Measurements from ENCODE around the gene KLHL22. TPM values are rescaled to one million over a fixed set of nuclear protein-coding genes. Genes with fewer than 3 reads are reported as not detected.

The KLHL22 gene
- total RNA-seq, 1 experiment from 2014 or later = 14.8 TPM

DNA sequence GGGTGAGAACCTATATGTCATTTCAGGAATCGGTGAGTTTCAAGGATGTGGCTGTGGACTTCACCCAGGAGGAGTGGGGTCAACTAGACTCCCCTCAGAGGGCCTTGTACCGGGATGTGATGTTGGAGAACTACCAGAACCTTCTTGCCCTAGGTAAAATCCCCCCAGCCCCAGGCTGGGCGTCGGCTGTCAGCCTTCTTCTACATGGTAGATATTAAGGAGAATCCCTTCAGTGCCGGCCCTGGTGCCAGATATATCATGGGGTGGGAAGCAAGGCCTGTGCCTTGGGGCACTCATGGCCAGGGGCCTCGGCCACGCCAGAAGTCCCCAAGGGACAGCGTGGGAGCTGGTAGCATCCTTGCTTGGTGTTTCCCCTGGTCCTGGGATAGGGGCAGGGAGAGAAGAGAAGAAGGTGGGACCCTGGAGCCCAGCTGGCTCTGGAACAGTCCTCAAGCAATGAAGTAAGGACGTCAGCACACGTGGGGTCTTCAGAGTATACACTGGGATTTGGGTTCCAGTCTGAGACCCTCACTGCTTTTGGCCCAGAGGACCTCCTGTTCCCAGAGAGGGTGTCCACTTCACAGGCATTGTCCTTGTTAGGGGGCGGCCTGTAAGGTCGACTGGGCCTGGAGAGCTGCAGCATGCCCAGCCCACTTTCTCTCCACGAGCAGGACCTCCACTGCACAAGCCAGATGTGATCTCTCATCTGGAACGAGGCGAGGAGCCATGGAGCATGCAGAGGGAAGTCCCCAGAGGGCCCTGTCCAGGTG, 94.8 kb downstream of the KLHL22 start:
- POLR2A ChIA-PET (ENCODE audit: unreplicated experiment) = no interaction called here

DNA sequence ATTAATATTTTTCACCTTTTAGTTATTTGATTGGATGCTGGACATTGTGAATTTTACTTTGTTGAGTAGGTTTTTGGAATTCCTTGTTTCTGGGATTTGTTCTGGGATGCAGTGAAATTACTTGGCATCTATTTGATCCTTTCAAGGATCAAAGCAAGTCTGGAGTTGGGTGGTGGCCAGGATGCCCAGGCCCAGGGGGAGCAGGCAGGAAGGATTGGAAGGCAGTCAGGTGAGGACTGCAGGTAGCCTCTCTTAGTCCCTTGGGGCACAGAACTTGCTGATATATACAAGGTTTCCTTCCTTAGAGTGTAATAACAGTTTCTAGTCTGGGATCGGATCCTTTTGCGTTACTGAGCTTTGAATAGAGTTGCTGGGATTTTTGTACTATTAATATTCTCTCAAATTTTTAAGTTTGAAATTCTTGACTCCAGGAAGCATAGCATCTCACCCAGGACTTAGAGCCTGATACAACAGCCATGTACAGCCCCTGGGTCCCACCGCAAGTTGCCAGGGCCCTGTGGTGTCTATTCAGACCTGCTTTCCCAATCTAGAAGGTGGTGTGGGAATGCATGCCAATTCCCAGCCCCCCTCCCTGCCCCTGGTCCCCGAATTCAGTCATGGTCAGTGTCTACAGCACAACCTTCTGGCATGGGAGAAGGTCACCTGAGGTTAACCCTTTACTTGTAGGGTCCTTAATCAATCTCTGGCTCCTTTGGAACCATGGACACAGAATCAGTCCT, 95.6 kb downstream of the KLHL22 start:
- TF ChIP-seq EZH2phosphoT487 (IDR thresholded peaks at IDR 0.05; ENCODE audit: borderline replicate concordance, low read length) = no peak
- TF ChIP-seq, protein P1, sequence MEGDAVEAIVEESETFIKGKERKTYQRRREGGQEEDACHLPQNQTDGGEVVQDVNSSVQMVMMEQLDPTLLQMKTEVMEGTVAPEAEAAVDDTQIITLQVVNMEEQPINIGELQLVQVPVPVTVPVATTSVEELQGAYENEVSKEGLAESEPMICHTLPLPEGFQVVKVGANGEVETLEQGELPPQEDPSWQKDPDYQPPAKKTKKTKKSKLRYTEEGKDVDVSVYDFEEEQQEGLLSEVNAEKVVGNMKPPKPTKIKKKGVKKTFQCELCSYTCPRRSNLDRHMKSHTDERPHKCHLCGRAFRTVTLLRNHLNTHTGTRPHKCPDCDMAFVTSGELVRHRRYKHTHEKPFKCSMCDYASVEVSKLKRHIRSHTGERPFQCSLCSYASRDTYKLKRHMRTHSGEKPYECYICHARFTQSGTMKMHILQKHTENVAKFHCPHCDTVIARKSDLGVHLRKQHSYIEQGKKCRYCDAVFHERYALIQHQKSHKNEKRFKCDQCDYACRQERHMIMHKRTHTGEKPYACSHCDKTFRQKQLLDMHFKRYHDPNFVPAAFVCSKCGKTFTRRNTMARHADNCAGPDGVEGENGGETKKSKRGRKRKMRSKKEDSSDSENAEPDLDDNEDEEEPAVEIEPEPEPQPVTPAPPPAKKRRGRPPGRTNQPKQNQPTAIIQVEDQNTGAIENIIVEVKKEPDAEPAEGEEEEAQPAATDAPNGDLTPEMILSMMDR (conservative IDR thresholded peaks at IDR 0.05; ENCODE audit: low read depth, low read length) = no peak
- POLR2A ChIA-PET (ENCODE audit: unreplicated experiment) = no interaction called here
- CTCF ChIA-PET = no interaction called here

More for the DNA sequence above, 94.8 kb downstream of the KLHL22 start:
- Histone ChIP-seq H3K9ac (ENCODE audit: low read length) (no peak overlapping the region), H3K27ac (ENCODE audit: low read length) (no peak overlapping the region), H3K4me1 (ENCODE audit: insufficient read depth, low read length) (peaks cover 3% of the 10 kb centered on the region; the same call in 1 of the 2 replicates), H3K4me3 (ENCODE audit: low read length) (no peak overlapping the region), H3F3A (ENCODE audit: low read length, unreplicated experiment) (no peaks in the 10 kb centered on the region), H3K36me3 (ENCODE audit: low read depth, low read length) (no peaks in the 10 kb centered on the region), H4K20me1 (ENCODE audit: low read length) (no peaks in the 10 kb centered on the region), H3K4me2 (ENCODE audit: low read length) (no peak overlapping the region), H3K79me2 (ENCODE audit: low read length) (peaks cover 27% of the 10 kb centered on the region), H2AFZ (ENCODE audit: low read length) (no peak overlapping the region), H3K27me3 (ENCODE audit: low read length) (no peaks in the 10 kb centered on the region), H3K9me3 (ENCODE audit: low read length) (no peaks in the 10 kb centered on the region), H3K9me2 (replicated peaks; ENCODE audit: low read length) (no peaks in the 10 kb centered on the region)
- CTCF ChIA-PET = no interaction called here
- TF ChIP-seq EZH2phosphoT487 (IDR thresholded peaks at IDR 0.05; ENCODE audit: borderline replicate concordance, low read length) = no peak
- TF ChIP-seq, protein P1 (conservative IDR thresholded peaks at IDR 0.05; ENCODE audit: low read depth, low read length) = no peak
- no peak for TF ChIP-seq EZH2 (IDR thresholded peaks at IDR 0.05; ENCODE audit: low read length, unreplicated experiment)
- ATAC-seq = no peak
- no peak for DNase-seq
- intact Hi-C loops (cut with micrococcal nuclease) = no loop called here
- no TSS peak for BruUV-seq (replicated peaks)

DNA sequence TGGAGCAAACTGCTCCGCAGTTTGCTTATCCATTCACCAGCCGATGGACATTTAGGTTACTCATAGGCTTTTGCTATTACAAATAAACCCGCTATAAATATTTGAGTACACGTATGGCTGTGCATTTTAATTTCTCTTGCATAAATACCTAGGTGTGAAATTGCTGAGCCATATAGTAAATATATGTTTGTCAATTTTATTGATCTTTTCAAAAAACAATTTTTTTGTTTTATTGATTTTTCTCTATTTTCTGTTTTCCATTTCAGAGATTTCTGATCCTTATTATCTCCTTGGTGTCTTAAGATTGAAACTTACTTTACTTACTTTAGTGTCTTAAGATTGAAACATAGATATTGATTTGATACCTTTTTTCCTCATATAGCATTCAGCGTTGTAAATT, 97.2 kb downstream of the KLHL22 start:
- Histone ChIP-seq H3K4me2 (ENCODE audit: low read length) (no peak overlapping the region), H3K9me3 (ENCODE audit: low read length) (no peaks in the 10 kb centered on the region), H3K36me3 (ENCODE audit: low read depth, low read length) (no peaks in the 10 kb centered on the region), H3K27ac (ENCODE audit: low read length) (no peak overlapping the region), H3K9ac (ENCODE audit: low read length) (no peak overlapping the region), H3K4me1 (ENCODE audit: insufficient read depth, low read length) (peaks cover 16% of the 10 kb centered on the region), H3K27me3 (ENCODE audit: low read length) (no peaks in the 10 kb centered on the region), H3K4me3 (ENCODE audit: low read length) (no peak overlapping the region), H3K9me2 (replicated peaks; ENCODE audit: low read length) (no peaks in the 10 kb centered on the region), H3K79me2 (ENCODE audit: low read length) (peaks cover 43% of the 10 kb centered on the region), H4K20me1 (ENCODE audit: low read length) (no peaks in the 10 kb centered on the region), H2AFZ (ENCODE audit: low read length) (no peak overlapping the region), H3F3A (ENCODE audit: low read length, unreplicated experiment) (no peaks in the 10 kb centered on the region)
- TF ChIP-seq EZH2phosphoT487 (IDR thresholded peaks at IDR 0.05; ENCODE audit: borderline replicate concordance, low read length) = no peak
- no peak for TF ChIP-seq EZH2 (IDR thresholded peaks at IDR 0.05; ENCODE audit: low read length, unreplicated experiment)
- TF ChIP-seq, protein P1 (conservative IDR thresholded peaks at IDR 0.05; ENCODE audit: low read depth, low read length) = no peak
- DNase-seq = no peak
- intact Hi-C loops (cut with micrococcal nuclease) = no loop called here
- BruUV-seq (replicated peaks) = no TSS peak
- ChIA-PET POLR2A (ENCODE audit: unreplicated experiment) (no interaction called here), CTCF (no interaction called here)
- no peak for ATAC-seq

More for the DNA sequence above, 95.6 kb downstream of the KLHL22 start:
- Histone ChIP-seq H3F3A (ENCODE audit: low read length, unreplicated experiment) (no peaks in the 10 kb centered on the region), H3K9me2 (replicated peaks; ENCODE audit: low read length) (no peaks in the 10 kb centered on the region), H3K4me3 (ENCODE audit: low read length) (no peak overlapping the region), H3K36me3 (ENCODE audit: low read depth, low read length) (no peaks in the 10 kb centered on the region), H3K4me2 (ENCODE audit: low read length) (no peak overlapping the region), H4K20me1 (ENCODE audit: low read length) (no peaks in the 10 kb centered on the region), H3K4me1 (ENCODE audit: insufficient read depth, low read length) (peaks cover 10% of the 10 kb centered on the region; the same call in 1 of the 2 replicates), H3K9ac (ENCODE audit: low read length) (no peak overlapping the region), H3K27ac (ENCODE audit: low read length) (no peak overlapping the region), H2AFZ (ENCODE audit: low read length) (no peak overlapping the region), H3K27me3 (ENCODE audit: low read length) (no peaks in the 10 kb centered on the region), H3K9me3 (ENCODE audit: low read length) (no peaks in the 10 kb centered on the region), H3K79me2 (ENCODE audit: low read length) (peaks cover 34% of the 10 kb centered on the region)
- no TSS peak for BruUV-seq (replicated peaks)
- intact Hi-C loops (cut with micrococcal nuclease) = no loop called here
- DNase-seq (no peak), ATAC-seq (no peak)

Data from PC-3 (cell line).